Peyer's patch (tissue), 4 donors: ENCODE results near the gene SMC1B.

Experiments used
- POLR2A ChIP-seq, 2 donors: fragments of 450-650 bp; IDR thresholded peaks; one replicate each; pipeline ENCODE4 v1.5.1; 2017; ENCODE audit warnings: antibody characterized with exemption in 2 of 2, mild to moderate bottlenecking in 2 of 2, moderate library complexity in 2 of 2
- TF ChIP-seq, protein P1 (sequence below), 6 experiments: fragments of 450-650 bp in 4 of 6; fragments of 200-600 bp in 2 of 6; sonication (generic) in 1 of 6; IDR thresholded peaks; one replicate each; pipeline ENCODE4 v1.5.1; 2017 to 2019; ENCODE audit warnings: antibody characterized with exemption in 6 of 6, mild to moderate bottlenecking in 3 of 6, moderate library complexity in 1 of 6

DNA sequence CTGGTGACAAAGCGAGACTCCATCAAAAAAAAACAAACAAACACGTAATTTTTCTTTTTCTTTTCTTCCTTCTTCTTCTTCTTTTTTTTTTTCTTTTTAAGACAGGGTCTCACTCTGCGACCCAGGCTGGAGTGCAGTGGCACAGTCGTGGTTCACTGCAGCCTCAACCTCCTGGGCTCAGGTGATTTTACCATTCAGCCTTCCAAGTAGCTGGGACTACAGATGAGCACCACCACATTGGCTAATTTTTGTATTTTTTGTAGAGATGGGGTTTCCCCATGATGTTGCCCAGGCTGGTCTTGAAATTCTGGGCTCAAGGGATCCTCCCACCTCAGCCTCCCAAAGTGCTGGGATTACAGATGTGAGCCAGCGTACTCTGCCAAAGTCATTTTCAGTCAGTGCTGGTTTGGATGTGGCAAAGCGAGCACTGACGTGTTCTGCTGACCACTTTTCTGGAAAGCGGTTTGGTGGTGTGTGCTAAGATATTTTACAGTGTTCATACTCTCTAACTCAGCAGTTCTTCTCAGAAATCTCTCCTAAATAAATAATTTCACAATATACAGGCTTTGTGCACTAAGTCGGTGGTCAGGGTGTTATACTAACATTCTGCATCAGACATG is 92.9 kb downstream of the SMC1B start:
- TF ChIP-seq, protein P1, sequence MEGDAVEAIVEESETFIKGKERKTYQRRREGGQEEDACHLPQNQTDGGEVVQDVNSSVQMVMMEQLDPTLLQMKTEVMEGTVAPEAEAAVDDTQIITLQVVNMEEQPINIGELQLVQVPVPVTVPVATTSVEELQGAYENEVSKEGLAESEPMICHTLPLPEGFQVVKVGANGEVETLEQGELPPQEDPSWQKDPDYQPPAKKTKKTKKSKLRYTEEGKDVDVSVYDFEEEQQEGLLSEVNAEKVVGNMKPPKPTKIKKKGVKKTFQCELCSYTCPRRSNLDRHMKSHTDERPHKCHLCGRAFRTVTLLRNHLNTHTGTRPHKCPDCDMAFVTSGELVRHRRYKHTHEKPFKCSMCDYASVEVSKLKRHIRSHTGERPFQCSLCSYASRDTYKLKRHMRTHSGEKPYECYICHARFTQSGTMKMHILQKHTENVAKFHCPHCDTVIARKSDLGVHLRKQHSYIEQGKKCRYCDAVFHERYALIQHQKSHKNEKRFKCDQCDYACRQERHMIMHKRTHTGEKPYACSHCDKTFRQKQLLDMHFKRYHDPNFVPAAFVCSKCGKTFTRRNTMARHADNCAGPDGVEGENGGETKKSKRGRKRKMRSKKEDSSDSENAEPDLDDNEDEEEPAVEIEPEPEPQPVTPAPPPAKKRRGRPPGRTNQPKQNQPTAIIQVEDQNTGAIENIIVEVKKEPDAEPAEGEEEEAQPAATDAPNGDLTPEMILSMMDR (IDR thresholded peaks at IDR 0.05): no peak
- no peak for TF ChIP-seq POLR2A (IDR thresholded peaks at IDR 0.05)
